HEK293 (cell line): Measurements from ENCODE around the gene PRXL2B.

ENCODE experiments used
- BCL11B ChIP-seq: fragments of 450-650 bp; formaldehyde crosslinking; IDR thresholded peaks from 2 replicates; pipeline ENCODE4 v1.5.1; 2016; ENCODE audit warnings: low read depth, missing biosample characterization, missing genetic modification characterization
- FEZF1 ChIP-seq: fragments of 450-650 bp; formaldehyde crosslinking; IDR thresholded peaks from 2 replicates; pipeline ENCODE4 v1.5.1; 2016; ENCODE audit warnings: missing biosample characterization, missing genetic modification characterization
- KLF7 ChIP-seq: fragments of 450-650 bp; formaldehyde crosslinking; IDR thresholded peaks from 2 replicates; pipeline ENCODE4 v1.5.1; 2016; ENCODE audit warnings: missing biosample characterization, missing genetic modification characterization, borderline replicate concordance
- YY1 ChIP-seq: fragments of 450-650 bp; formaldehyde crosslinking; IDR thresholded peaks from 2 replicates; pipeline ENCODE4 v1.5.1; 2018; ENCODE audit warnings: missing biosample characterization, missing genetic modification characterization
- ZNF10 ChIP-seq: fragments of 450-650 bp; formaldehyde crosslinking; IDR thresholded peaks from 2 replicates; pipeline ENCODE4 v1.5.1; 2017; ENCODE audit warnings: missing biosample characterization, missing genetic modification characterization
- ZNF157 ChIP-seq: fragments of 450-650 bp; formaldehyde crosslinking; IDR thresholded peaks from 2 replicates; pipeline ENCODE4 v1.5.1; 2016; ENCODE audit warnings: missing biosample characterization, missing genetic modification characterization
- ZNF2 ChIP-seq: fragments of 450-650 bp; formaldehyde crosslinking; IDR thresholded peaks from 2 replicates; pipeline ENCODE4 v1.5.1; 2016; ENCODE audit warnings: missing biosample characterization, missing genetic modification characterization
- ZNF211 ChIP-seq: fragments of 450-650 bp; formaldehyde crosslinking; IDR thresholded peaks from 2 replicates; pipeline ENCODE4 v1.5.1; 2016; ENCODE audit warnings: low read depth, missing biosample characterization, missing genetic modification characterization
- ZNF292 ChIP-seq: fragments of 450-650 bp; formaldehyde crosslinking; IDR thresholded peaks from 2 replicates; pipeline ENCODE4 v1.5.1; 2016; ENCODE audit warnings: low read depth, missing biosample characterization, missing genetic modification characterization, borderline replicate concordance
- ZNF302 ChIP-seq: fragments of 450-650 bp; formaldehyde crosslinking; IDR thresholded peaks from 2 replicates; pipeline ENCODE4 v1.5.1; 2016; ENCODE audit warnings: missing biosample characterization, missing genetic modification characterization, low read depth
- ZNF335 ChIP-seq: fragments of 450-650 bp; formaldehyde crosslinking; conservative IDR thresholded peaks from 2 replicates; pipeline ENCODE4 v1.5.1; 2016; ENCODE audit warnings: missing biosample characterization, missing genetic modification characterization
- ZNF350 ChIP-seq: fragments of 450-650 bp; formaldehyde crosslinking; IDR thresholded peaks from 2 replicates; pipeline ENCODE4 v1.5.0; 2017; ENCODE audit warnings: missing biosample characterization, mild to moderate bottlenecking, missing genetic modification characterization
- ZNF354C ChIP-seq: fragments of 450-650 bp; formaldehyde crosslinking; IDR thresholded peaks from 2 replicates; pipeline ENCODE4 v1.5.1; 2016; ENCODE audit warnings: missing biosample characterization, missing genetic modification characterization, low read depth, borderline replicate concordance
- ZNF514 ChIP-seq: fragments of 450-650 bp; formaldehyde crosslinking; IDR thresholded peaks from 2 replicates; pipeline ENCODE4 v1.5.1; 2016; ENCODE audit warnings: missing biosample characterization, missing genetic modification characterization
- ZNF530 ChIP-seq: fragments of 450-650 bp; formaldehyde crosslinking; IDR thresholded peaks from 2 replicates; pipeline ENCODE4 v1.5.1; 2016; ENCODE audit warnings: low read depth, missing biosample characterization, missing genetic modification characterization
- ZNF626 ChIP-seq: fragments of 450-650 bp; sonication (Bioruptor Pico); formaldehyde crosslinking; IDR thresholded peaks from 2 replicates; pipeline ENCODE4 v1.5.1; 2018; ENCODE audit warnings: missing biosample characterization, missing genetic modification characterization, inconsistent platforms
- ZNF658 ChIP-seq: fragments of 450-650 bp; formaldehyde crosslinking; IDR thresholded peaks from 2 replicates; pipeline ENCODE4; 2016; ENCODE audit warnings: missing biosample characterization, missing genetic modification characterization
- ZNF785 ChIP-seq: fragments of 450-650 bp; formaldehyde crosslinking; IDR thresholded peaks from 2 replicates; pipeline ENCODE4 v1.5.1; 2016; ENCODE audit warnings: missing biosample characterization, missing genetic modification characterization
- ZNF843 ChIP-seq: fragments of 450-650 bp; formaldehyde crosslinking; IDR thresholded peaks from 2 replicates; pipeline ENCODE4 v1.5.1; 2016; ENCODE audit warnings: missing biosample characterization, missing genetic modification characterization
- ZSCAN16 ChIP-seq: fragments of 450-650 bp; formaldehyde crosslinking; IDR thresholded peaks from 2 replicates; pipeline ENCODE4 v1.5.1; 2016; ENCODE audit warnings: missing biosample characterization, missing genetic modification characterization
- ZXDB ChIP-seq: fragments of 450-650 bp; formaldehyde crosslinking; IDR thresholded peaks from 2 replicates; pipeline ENCODE4 v1.5.1; 2016; ENCODE audit warnings: missing biosample characterization, missing genetic modification characterization
- TF ChIP-seq, protein P1 (sequence below): fragments of 450-650 bp; formaldehyde crosslinking; IDR thresholded peaks from 2 replicates; pipeline ENCODE4 v1.5.1; 2016; ENCODE audit warnings: missing biosample characterization, missing genetic modification characterization
- TF ChIP-seq, protein P2 (sequence below): fragments of 450-650 bp; formaldehyde crosslinking; IDR thresholded peaks from 2 replicates; pipeline ENCODE4 v1.5.1; 2016; ENCODE audit warnings: missing biosample characterization, missing genetic modification characterization
- TF ChIP-seq, protein P3 (sequence below): fragments of 450-650 bp; formaldehyde crosslinking; IDR thresholded peaks from 2 replicates; pipeline ENCODE4 v1.5.1; 2016; ENCODE audit warnings: missing biosample characterization, missing genetic modification characterization
- TF ChIP-seq, protein P4 (sequence below): fragments of 450-650 bp; formaldehyde crosslinking; IDR thresholded peaks from 2 replicates; pipeline ENCODE4 v1.5.1; 2016; ENCODE audit warnings: missing biosample characterization, missing genetic modification characterization
- TF ChIP-seq, protein P5 (sequence below): fragments of 450-650 bp; formaldehyde crosslinking; conservative IDR thresholded peaks from 2 replicates; pipeline ENCODE4 v1.5.1; 2016; ENCODE audit warnings: low read depth, missing biosample characterization, missing genetic modification characterization

Gene PRXL2B

DNA sequence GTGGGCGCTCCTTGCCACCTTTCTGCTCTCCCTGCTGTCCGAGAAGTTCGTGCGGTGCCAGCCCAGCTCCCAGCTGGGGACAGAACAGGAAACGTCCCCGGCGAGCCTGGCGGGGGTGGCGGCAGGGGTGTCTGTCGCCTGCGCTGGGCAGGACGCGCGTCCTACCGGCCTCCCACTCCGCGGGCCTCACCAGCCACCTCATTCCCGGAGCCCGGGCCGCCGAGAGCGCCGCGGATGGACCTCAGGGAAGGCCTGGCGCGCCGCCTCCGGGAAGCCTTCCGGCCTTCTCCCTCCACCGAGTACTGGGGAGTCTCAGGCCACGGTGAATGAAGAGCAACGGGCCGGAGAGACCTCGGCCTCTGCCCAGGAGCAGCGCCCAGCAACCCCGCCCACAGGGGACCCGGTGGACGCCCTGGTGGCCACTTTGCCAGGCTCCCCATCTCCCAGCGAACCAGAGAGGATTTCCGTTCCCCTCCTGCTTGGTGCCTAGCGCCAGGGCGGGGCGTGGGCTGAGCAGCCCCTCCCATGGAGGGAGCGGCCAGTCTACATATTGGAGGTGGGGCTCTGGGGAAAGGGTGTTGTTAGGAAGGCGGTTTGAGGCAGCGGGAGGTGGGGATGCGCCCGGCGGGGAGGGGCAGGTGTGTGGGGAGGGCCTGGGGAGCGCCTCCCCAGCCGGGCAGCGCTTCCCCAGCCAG, 39.9 kb upstream of the PRXL2B start (continued):
- TF ChIP-seq ZNF785 (tag by site-specific recombination) (no peak), FEZF1 (tag by site-specific recombination) (0 out of 2 replicates have a peak, but pooled peaks have one; percentile 5), ZNF350 (tag by site-specific recombination) (no peak), ZNF843 (tag by site-specific recombination) (peak; percentile 22; the same call in 1 of the 2 replicates), ZNF157 (tag by site-specific recombination) (0 out of 2 replicates have a peak, but pooled peaks have one; percentile 11), ZNF292 (tag by site-specific recombination) (no peak), ZNF354C (tag by site-specific recombination) (no peak), ZNF530 (tag by site-specific recombination) (no peak), BCL11B (peak; percentile 79; the same call in 1 of the 2 replicates), ZNF335 (peak; percentile 76), ZNF626 (no peak), ZNF211 (no peak), ZNF302 (no peak), ZNF658 (no peak), ZXDB (tag by site-specific recombination) (peak; percentile 38; the same call in 1 of the 2 replicates), ZSCAN16 (tag by site-specific recombination) (no peak), YY1 (peak; percentile 28; the same call in 1 of the 2 replicates), ZNF514 (tag by site-specific recombination) (no peak), KLF7 (tag by site-specific recombination) (peak; percentile 76; the same call in 1 of the 2 replicates), ZNF10 (no peak), ZNF2 (tag by site-specific recombination) (peak; percentile 14; the same call in 1 of the 2 replicates)
- TF ChIP-seq, protein P1, sequence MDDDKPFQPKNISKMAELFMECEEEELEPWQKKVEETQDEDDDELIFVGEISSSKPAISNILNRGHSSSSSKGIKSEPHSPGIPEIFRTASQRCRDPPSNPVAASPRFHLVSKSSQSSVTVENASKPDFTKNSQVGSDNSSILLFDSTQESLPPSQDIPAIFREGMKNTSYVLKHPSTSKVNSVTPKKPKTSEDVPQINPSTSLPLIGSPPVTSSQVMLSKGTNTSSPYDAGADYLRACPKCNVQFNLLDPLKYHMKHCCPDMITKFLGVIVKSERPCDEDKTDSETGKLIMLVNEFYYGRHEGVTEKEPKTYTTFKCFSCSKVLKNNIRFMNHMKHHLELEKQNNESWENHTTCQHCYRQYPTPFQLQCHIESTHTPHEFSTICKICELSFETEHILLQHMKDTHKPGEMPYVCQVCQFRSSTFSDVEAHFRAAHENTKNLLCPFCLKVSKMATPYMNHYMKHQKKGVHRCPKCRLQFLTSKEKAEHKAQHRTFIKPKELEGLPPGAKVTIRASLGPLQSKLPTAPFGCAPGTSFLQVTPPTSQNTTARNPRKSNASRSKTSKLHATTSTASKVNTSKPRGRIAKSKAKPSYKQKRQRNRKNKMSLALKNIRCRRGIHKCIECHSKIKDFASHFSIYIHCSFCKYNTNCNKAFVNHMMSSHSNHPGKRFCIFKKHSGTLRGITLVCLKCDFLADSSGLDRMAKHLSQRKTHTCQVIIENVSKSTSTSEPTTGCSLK (tag by site-specific recombination): no peak
- TF ChIP-seq, protein P2, sequence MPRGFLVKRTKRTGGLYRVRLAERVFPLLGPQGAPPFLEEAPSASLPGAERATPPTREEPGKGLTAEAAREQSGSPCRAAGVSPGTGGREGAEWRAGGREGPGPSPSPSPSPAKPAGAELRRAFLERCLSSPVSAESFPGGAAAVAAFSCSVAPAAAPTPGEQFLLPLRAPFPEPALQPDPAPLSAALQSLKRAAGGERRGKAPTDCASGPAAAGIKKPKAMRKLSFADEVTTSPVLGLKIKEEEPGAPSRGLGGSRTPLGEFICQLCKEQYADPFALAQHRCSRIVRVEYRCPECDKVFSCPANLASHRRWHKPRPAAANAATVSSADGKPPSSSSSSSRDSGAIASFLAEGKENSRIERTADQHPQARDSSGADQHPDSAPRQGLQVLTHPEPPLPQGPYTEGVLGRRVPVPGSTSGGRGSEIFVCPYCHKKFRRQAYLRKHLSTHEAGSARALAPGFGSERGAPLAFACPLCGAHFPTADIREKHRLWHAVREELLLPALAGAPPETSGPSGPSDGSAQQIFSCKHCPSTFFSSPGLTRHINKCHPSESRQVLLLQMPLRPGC: 0 out of 2 replicates have a peak, but pooled peaks have one; percentile 43
- TF ChIP-seq, protein P3, sequence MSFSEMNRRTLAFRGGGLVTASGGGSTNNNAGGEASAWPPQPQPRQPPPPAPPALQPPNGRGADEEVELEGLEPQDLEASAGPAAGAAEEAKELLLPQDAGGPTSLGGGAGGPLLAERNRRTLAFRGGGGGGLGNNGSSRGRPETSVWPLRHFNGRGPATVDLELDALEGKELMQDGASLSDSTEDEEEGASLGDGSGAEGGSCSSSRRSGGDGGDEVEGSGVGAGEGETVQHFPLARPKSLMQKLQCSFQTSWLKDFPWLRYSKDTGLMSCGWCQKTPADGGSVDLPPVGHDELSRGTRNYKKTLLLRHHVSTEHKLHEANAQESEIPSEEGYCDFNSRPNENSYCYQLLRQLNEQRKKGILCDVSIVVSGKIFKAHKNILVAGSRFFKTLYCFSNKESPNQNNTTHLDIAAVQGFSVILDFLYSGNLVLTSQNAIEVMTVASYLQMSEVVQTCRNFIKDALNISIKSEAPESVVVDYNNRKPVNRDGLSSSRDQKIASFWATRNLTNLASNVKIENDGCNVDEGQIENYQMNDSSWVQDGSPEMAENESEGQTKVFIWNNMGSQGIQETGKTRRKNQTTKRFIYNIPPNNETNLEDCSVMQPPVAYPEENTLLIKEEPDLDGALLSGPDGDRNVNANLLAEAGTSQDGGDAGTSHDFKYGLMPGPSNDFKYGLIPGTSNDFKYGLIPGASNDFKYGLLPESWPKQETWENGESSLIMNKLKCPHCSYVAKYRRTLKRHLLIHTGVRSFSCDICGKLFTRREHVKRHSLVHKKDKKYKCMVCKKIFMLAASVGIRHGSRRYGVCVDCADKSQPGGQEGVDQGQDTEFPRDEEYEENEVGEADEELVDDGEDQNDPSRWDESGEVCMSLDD (tag by site-specific recombination): peak; percentile 62; the same call in 1 of the 2 replicates
- TF ChIP-seq, protein P4, sequence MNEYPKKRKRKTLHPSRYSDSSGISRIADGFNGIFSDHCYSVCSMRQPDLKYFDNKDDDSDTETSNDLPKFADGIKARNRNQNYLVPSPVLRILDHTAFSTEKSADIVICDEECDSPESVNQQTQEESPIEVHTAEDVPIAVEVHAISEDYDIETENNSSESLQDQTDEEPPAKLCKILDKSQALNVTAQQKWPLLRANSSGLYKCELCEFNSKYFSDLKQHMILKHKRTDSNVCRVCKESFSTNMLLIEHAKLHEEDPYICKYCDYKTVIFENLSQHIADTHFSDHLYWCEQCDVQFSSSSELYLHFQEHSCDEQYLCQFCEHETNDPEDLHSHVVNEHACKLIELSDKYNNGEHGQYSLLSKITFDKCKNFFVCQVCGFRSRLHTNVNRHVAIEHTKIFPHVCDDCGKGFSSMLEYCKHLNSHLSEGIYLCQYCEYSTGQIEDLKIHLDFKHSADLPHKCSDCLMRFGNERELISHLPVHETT (tag by site-specific recombination): no peak
- TF ChIP-seq, protein P5, sequence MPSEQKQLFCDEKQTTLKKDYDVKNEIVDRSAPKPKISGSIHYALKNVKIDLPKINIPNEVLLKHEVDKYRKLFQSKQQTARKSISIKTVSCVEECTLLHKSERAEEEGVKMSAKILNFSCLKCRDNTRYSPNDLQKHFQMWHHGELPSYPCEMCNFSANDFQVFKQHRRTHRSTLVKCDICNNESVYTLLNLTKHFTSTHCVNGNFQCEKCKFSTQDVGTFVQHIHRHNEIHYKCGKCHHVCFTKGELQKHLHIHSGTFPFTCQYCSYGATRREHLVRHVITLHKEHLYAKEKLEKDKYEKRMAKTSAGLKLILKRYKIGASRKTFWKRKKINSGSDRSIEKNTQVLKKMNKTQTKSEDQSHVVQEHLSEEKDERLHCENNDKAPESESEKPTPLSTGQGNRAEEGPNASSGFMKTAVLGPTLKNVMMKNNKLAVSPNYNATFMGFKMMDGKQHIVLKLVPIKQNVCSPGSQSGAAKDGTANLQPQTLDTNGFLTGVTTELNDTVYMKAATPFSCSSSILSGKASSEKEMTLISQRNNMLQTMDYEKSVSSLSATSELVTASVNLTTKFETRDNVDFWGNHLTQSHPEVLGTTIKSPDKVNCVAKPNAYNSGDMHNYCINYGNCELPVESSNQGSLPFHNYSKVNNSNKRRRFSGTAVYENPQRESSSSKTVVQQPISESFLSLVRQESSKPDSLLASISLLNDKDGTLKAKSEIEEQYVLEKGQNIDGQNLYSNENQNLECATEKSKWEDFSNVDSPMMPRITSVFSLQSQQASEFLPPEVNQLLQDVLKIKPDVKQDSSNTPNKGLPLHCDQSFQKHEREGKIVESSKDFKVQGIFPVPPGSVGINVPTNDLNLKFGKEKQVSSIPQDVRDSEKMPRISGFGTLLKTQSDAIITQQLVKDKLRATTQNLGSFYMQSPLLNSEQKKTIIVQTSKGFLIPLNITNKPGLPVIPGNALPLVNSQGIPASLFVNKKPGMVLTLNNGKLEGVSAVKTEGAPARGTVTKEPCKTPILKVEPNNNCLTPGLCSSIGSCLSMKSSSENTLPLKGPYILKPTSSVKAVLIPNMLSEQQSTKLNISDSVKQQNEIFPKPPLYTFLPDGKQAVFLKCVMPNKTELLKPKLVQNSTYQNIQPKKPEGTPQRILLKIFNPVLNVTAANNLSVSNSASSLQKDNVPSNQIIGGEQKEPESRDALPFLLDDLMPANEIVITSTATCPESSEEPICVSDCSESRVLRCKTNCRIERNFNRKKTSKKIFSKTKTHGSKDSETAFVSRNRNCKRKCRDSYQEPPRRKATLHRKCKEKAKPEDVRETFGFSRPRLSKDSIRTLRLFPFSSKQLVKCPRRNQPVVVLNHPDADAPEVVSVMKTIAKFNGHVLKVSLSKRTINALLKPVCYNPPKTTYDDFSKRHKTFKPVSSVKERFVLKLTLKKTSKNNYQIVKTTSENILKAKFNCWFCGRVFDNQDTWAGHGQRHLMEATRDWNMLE: no peak
